Lung microvascular endothelial cell (primary cell): ENCODE results near the gene GPSM1. TPM values are rescaled to one million over a fixed set of nuclear protein-coding genes. Genes with fewer than 3 reads are reported as not detected.

Experiments used
- DNase-seq, 2 donors: peaks; one replicate each; pipeline versions ENCODE4 v3.0.0 to v3.0.0-alpha.2; 2010; ENCODE audit warnings: low read depth in 2 of 2
- total RNA-seq: library from RNA; depleted of rRNA; stranded (reverse); fragments of >200 nt; gene quantifications from 2 replicates; pipeline ENCODE4 v1.2.1, GENCODE V29; 2014

The GPSM1 gene
- 14.8 and 30.2 TPM in 2 replicates for total RNA-seq

GRCh38 chr9:136327304-136327974 lies at the start of gene GPSM1:
GPSM1 (plus strand) TSS chr9:136327539; CDS start chr9:136327696, 157 bp downstream.
- DNase-seq = peak; percentile 67 to 80

DNA sequence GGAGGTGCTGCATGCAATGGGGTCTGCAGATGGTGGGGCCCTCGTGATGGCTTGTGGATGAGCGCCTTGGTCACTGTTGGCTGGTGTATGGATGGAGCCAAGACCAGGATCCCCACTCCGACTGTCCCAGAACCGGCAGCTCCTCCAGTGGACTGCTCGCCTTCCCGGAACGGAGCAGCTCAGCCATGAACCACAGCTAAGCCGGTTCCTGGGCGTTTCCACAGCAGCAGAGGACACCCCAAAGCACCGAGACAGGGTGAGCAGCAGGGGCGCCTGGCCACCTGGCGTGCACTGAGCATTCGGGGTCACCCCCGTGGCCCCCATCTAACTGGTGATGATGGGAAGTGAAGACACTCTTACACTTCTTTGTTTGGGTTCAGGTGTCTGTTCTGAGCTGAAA lies 49.6 kb upstream of the GPSM1 start:
- DNase-seq = no peak

DNA sequence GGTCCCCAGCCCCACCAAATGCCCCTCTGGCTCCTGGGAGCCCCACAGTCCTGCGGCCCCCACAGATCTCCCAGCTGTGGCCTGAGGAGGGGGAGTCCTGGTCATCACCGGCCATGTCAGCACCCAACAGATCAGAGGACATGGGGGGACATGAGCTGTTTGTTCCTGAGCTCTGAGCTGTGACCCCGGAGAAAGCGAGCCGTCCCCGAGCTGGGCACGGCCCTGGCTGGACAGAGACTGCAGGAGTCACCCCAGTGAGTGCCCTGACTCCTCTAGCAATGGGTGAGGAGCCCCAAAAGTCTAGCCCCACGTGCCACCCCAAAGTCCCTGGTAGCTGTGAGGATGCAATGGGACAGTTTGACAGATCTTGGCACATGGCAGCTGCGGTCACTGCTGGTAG lies 49.1 kb upstream of the GPSM1 start:
- no peak for DNase-seq

DNA sequence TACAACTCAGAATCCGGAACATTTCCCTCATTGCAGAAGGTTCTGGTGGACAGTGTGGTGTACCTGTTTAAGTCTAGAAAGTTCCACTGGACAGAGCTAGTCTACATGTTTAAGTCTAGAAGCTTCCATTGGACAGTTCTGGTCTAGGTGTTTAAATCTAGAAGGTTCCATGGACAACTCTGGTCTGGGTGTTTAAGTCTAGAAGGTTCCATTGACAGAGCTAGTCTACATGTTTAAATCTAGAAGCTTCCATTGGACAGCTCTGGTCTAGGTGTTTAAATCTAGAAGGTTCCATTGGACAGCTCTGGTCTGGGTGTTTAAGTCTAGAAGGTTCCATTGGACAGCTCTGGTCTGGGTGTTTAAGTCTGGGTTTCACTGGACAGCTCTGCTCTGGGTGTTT lies 48.4 kb upstream of the GPSM1 start:
- no peak for DNase-seq

DNA sequence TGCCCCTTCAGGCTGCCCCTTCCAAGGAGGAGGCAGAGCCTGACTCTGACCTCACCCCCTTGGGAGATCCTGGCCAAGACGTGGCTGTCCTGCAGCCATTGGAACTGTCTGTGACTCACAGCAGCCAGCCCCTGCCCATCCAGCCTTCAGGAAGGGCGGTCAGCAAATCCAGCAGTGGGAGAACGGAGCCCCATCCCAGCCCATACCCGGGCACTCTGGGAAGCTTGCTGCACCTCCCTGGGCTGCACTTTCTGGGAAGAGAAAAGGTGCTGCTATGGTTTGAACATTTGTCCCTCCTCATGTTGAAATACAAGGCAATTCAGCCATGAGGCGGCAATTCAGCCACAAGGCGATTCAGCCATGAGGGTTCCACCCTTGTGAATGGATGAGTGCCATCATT lies 47.9 kb upstream of the GPSM1 start:
- DNase-seq = no peak

DNA sequence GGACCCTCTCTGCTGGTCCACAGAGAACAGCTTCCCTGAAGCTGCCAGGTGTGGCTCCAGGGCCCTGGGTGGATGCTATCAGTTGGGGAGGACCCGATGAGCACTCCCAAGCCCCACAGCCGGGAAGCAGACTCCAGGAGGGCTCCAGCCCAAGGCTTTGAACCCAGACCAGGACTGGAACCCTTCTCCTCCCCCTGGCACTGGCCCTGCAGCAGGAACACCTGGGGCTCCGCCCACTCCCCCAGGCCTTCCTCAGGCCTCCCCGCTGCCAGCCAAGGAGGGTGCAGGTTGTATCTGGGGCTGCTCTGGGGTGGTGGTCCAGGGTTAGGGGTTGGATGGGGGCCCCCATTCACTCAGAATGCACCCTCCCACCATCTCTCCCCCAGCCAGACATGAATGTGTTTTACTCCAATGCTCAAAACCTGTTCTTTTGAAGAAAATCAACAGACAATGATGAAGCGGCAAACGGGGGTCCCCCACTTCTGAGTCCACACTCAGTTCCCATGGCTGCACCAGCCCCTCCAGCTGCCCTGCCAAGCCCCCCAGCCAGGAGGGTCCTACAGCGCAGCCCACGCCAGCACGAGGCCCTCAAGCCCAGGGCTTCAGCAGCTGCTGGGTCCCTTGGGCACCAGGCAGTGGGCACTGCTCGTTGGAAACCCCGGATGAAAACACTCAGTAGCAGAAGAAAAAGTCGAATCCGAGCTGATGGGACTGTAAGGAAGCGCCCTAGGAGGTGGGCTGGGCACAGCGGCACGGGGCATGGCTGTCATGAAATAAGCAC lies 46.6 kb upstream of the GPSM1 start:
- DNase-seq = no peak

DNA sequence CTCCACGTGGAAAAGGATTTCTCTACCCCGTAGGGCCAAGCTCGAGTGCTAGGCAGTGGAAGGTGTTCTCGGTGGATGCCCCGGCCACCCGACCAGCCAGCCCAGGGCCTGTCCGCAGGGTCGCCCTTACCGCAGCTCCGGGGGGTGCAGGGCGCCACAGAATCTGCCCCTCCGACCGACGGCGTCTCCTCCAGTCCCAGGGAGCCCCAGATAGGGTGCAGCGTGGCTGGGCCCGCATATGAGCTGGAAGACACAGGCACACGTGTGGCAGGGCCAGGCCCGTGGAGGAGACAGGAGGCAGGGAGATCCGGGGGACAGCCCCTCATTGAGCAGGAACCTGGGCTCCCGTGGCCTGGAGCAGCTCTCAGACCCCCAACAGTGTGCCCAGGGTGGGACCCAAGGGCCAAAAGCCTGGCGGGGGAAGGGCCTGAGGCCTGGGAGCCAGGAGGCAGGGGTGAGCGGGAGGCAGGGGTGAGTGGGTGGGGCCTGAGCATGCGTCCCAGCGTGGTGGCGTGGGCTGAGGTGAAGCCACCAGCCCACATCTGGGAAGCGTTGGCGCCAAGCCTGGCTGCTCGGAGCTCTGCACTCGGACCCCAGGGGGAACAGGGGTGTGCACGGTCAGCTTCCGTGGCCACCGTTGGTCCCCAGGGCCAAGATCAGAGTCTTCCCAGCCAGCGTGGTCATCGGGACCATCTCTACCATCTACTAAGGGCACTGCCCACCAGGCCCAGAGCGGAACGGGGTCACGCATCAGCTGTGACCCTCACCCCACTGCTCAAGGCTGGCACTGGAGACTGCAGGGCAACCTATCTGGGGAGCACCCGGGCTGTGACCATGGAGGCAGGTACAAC lies 45.7 kb upstream of the GPSM1 start:
- DNase-seq = no peak

- DNase-seq = no peak
These were observed 45.0 kb upstream of the GPSM1 start for GRCh38 chr9:136282272-136282861.

DNA sequence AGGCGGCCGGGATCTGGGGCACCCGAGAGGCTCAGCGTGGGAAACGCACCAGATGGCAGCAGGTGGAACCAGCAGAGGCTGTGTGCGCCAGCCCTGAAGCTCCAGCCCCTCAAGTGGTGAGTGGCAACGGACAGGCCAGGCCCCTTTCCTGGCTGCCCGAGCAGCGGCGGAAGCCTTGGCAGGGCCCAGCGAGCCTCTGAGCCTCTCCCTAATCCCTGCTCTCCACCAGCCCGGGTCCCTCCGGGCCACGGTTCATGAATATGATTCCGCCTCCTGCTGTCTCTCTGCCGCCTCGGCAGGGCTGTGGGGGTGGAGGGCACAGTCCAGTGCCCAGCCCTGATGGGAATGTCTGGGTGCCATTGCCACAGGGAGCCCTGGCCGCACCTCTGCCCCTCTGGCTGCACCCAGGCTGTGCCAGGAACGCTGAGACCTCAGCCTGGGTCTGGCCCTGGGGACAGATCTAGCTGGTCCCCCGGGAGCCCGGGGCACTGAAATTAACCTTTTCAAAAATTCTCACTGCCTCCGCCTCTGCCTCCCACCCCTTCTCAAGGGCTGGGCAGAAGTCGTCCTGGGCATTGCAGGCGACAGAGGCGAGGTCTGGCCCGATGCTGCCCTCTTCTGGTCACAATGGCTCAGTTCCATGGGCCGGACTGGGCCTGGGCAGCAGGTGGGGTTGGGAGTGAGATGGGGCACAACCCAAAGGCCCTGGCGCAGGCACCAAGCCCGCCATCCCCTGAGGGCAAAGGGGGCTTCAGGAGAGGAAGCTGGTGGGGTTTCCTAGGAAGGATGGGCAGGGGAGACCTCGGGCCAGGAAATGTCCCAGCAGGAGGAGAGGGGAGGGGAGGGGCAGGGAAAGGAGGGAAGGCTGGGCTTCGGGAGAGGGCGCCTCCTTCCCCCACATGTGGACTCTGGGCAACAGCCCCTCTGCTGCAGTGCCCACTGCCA lies 43.8 kb upstream of the GPSM1 start:
- DNase-seq = peak; percentile 69 to 81

DNA sequence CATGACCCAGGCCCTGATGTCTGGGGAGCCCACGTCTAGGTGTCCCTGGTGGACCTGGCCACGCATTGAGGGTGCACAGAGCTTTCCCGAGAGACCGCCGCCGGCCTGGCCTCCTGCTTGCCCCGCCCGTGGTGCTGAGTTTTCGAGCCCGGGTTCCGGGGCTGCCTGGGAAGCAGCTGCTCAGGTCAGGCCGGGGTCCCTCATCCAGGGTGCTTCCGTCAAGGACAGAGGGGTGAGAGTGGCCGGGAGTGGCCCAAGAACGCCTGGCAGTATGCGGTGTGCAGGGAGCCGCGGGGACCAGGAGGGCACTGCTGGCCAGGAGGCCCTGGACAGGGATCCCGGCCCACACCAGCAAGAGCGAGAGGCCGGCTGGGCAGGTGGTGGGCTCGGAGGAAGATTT lies 43.0 kb upstream of the GPSM1 start:
- DNase-seq = no peak

- DNase-seq = no peak
These were observed 42.4 kb upstream of the GPSM1 start for GRCh38 chr9:136284951-136285350.

DNA sequence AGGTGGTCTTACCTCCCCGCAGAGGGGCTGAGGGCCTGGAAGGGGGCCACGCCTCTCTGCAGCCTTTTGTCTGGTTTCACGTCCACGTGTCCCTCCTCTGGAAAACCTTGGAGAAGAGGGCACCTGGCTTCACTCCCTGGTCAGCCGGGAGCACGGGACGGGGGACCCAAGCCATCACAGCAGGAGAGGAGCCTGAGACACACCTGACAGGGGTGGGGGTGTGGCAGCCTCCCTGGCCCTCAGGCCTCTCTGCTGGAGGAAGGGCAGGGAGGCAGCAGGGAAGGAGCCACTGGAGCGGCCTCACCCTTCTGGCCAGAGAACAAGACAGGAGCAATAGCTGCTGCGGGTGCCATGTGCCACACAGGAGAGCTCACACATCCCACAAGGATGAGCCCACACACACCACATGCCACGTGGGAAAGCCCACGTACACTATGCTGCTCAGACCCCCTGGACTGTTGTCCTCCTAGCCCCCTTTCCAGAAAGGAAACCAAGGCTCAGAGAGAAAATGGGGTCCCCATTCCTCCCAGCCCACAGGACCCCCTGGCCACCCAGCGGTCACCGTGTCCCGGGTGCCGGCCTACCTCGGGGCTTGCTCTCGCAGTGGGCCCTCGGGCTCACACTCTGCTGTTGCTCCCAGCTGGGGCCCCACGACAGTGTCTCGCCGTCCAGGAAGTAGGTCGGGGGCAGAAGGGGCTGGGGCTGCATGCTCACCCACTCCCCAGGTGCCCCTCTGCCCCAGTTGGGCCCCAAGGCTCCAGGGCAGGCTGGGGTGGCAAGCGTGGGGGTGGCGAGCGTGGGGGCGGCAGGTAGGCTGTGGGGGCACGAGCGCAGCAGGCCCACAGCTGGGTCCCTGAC lies 41.6 kb upstream of the GPSM1 start:
- DNase-seq = no peak

DNA sequence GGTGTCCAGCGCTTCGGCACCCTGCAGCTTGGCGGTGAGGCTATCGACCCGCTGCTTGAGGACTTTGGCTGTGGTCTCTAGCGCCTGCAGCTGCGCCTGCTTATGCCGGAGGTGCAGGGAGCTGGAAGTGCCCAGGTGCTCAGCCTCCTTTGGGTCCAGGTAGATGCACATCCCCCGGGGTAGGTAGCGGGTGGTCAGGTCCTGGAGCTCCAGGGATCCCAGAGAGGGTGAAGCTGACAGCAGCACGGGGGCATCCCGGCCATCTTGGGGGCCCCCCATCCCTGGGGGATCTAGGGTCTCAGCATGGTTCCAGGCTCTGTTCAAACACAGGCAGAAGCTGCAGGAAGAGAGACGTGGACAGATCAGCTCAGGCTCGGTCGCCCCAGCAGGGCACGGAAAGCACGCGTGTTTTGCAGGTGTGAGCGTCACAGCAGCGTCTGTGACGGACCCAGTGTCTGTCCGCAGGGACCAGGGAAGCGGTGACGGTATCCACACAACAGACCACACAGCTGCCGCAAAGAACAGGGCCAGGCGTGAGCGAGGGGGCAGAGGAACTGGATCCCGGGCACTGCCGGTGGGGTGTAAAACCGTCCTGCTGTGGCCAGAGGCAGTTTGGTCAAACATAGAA lies 40.9 kb upstream of the GPSM1 start:
- no peak for DNase-seq

DNA sequence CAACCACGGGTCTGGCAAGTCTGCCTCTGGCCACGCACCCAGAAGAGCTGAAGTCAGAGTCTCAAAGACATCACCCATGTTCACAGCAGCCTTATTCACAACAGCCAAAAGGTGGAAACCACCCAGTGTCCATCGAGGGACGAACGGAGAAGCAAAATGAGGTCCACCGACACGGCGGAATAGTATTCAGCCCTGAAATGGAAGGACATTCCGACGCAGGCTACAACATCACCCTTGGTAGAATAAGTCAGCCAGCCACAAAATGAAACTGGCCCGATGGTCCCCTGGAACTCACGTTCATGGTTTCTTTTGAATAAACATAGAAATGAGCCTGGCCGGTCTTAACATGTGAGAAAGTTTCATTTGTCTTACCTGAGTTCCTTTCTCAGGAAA lies 40.4 kb upstream of the GPSM1 start:
- DNase-seq = no peak

DNA sequence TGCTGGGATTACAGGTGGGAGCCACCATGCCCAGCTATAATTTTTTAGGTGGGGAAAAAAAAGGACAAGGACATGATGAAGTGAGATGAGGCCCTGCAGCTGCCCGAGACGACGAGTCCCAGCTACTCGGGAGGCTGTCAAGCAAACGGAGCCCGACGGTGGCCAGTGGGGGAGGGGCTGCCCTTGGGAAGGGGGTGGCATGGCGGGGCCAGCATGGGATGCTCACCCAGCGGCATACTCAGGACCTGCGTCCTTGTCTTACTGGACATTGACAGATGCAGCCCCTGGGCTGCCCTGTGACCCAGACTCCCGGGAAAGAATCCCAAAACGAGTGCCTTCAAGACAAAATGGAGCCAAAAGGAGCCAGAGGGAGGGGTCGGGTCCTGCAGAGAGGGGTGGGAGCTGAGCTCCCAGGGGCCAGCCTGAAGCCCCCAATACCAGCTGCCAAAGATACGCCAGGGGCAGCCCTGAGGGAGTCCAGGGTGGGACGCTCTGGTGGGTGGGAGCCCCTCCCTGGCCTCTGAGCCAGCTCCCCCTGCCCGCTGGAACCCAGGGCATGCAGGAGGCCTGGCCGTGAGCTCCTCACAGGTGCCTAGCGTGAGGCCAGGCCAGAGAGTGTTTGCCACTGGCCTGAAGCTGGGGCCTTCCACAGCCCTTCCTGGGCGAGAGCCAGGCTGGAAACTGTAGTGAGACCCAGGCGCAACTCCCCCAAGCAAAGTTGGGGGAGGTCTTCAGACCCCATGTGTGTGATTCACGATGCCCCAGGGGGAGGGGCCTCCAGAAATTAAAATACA lies 39.2 kb upstream of the GPSM1 start:
- DNase-seq = no peak

GRCh38 chr9:136289651-136290507 lies 37.5 kb upstream of the GPSM1 start:
- no peak for DNase-seq

DNA sequence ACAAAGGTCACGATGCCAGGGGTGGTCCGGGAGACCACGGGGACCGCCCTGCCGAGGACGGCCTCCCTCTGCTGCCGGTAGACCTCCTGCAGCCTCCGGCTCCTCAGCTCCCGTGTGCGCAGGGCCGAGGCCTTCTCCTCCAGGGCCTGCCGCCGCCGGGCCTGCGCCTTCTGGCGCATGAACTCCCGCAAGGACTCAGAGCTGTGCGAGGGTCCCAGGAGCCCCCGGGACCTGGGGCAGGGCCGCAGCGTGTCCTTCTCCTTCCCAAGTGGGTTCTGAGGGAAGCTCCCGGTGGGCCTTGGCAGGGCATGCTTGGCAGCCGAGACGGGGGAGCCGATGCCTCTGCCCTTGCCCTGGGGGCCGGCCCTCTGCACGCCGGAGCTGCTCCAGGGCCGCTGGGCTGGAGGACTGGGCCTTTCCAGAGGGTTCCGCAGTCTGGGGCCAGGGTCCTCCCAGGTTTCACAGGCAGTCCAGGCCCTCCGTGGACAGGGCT lies 36.8 kb upstream of the GPSM1 start:
- DNase-seq = no peak
